ENCODE measurements around the gene MED14.

MED14 gene

DNA sequence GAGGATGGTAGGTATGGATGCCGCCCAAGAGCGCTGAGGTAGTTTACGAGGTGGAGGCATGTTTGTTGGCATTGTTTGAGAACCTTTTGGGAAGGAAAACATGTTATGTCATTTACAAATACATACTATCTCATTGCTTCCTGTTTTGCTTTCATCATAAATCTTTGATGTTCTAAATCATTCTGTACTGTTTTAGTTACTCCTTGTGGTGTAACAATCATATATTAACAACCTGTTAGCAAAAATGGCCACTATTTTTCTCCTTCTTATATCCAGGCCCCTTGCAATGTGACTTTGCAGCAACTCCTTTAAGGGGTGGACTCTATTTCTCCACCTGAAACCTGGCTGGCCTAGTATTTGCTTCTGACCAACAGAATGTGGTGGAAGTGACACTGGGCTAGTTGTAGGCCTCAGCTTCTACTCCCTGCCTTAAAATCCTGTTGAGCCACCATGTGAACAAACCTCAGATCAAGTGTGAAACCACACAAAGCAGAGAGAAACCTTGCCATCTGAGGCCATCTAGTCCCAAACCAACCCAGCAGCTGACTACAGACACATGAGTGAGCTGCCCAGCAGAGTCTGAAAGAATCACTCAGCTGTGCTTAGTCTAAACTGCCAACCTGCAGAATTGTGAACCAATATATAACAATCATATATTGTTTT, 72.1 kb downstream of the MED14 start:
- no peak for DNase-seq

- DNase-seq: no peak
Measured at GRCh38 chrX:40661489-40661888, 73.9 kb downstream of the MED14 start.

DNA sequence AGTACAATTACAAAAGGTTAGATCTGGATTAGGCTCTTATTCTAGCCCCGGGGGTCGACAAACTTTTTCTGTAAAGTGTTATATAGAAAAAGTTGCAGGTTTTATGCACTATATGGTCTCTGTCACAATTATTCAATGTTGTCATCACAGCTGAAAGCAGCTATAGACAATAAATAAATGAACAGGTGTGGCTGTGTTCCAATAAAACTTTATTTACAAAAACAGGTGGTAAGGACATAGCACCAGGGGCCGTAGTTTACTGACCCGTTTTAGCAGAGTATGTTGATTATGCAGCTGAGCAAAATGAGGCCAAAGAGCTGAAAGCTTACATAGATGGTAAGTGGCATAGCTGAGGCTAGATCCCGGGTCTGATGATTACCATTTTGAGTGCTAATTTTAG, 75.0 kb downstream of the MED14 start:
- DNase-seq: no peak

- DNase-seq: no peak
Measured at GRCh38 chrX:40653535-40653934, 81.8 kb downstream of the MED14 start.

- no peak for DNase-seq
Measured at GRCh38 chrX:40652664-40653063, 82.7 kb downstream of the MED14 start.

DNA sequence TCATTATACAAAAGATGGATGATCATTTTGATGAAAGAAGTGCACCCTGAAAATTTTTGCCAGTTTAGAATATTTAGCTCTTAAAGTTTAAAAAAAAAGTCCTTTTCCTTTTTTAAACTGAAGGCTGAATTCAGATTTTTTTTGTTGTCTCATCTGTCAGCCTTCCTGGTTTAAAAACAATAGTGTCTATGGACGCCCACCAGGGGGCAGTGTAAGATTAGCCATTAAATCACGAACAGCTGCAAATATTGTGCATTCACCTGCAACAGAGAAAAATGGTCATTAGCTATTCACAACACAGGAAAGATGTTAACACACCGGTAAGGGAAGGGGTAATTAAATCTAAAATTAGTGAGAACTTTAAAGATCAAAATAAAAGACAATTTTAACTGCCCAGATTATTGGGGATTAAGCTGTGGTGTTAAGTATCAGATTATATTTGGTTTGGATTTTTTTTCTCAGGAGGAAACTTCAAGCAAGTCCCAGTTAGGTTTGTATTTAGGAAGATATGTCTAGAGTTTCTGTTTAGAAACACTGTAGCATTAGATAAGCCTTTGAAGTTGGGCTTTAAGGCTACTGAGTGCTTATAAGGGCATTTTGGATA, 83.6 kb downstream of the MED14 start:
- DNase-seq: peak; percentile 38

- peak; percentile 80 for DNase-seq
Measured at GRCh38 chrX:40647307-40648197, 87.8 kb downstream of the MED14 start, which contains the start of gene CXorf38. TSS of gene CXorf38 (minus strand) at chrX:40647561. CDS start at chrX:40647520, 41 bp downstream.

DNA sequence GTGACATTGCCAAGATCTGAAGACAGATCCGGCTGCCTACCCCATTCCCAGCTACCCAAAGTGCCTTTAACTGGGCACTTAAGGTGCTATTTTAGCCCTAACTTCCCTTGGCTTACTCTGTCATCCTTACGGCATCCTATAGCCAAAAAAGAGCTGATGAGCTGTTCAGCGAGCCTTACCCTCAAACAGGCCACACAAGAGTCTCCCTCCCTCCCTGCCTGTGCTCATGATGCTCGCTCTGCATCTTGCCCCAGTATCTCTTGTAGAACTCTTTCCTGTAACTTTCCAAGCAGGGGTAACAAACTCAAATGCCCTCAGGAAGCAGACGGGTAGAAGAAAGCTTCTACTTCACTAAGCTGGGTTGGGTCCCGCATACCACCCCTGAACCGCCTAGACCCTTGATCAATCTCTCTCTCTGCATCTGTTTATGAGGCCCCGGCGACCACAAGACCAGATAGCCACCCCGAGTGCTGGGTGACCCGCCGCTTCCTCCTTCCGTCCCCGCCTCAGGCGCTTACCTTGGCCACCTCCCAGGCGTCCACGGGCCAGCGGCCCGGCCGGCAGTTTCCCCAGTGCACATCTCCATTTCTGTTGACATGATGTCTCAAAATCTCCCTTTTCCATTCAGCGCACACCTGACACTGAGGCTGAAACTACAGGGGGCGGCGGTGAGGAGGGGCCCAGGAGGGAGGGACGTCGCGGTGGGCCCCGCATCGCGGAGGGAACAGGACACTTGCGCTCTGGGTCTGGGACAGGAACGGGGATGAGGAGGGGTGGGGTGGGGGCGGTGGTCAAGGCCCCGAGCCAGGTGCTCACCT, 88.6 kb downstream of the MED14 start:
- DNase-seq: no peak

DNA sequence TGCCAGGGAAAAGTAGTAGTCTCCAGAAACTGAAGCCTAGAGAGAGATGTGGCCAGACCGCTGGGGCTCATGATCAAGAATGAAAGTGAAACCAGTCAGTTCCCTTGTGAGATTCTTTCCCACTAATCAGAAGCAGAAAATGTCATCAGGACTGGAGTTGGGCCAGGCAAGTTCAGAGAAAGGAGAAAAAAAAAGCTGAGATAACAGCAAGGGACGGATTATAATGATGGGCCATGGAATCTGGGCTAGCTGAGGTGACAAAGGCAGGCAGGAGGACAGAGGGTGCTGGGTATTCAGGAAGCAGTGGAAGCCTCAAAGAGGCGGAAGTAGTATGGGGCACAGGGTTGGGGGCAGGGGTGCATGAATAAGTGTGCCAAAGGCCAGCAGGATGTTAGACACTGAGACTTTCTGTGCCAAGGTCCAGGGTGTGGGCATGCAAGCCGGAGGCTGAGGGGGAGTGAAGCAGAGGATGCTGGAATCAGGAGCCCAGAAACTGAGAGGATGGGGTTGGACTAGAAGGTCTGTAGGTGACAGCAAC, 90.5 kb downstream of the MED14 start:
- no peak for DNase-seq

GRCh38 chrX:40644176-40644575, 91.2 kb downstream of the MED14 start:
- no peak for DNase-seq

DNA sequence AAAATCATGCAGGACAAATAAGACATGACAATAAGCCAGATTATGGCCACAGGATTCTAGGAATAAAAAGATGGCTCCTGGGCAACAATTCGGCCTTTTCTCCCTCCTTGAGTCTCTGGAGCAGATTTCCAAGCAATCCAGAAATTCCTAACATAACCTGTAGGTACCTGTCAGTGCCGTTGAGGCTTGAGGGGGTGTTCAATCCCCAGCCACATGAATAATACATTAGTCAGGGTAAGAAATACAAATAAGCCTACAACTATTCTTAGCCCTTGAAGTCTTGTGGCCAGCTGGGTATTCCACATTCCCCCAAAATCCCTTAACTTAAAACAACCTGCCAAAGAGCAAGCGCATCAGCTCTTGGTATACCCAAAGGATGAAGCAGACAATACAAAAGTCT, 97.7 kb downstream of the MED14 start:
- no peak for DNase-seq

GRCh38 chrX:40632199-40632598, 103.1 kb downstream of the MED14 start:
- no peak for DNase-seq

GRCh38 chrX:40628506-40628905, 106.8 kb downstream of the MED14 start:
- DNase-seq: no peak

DNA sequence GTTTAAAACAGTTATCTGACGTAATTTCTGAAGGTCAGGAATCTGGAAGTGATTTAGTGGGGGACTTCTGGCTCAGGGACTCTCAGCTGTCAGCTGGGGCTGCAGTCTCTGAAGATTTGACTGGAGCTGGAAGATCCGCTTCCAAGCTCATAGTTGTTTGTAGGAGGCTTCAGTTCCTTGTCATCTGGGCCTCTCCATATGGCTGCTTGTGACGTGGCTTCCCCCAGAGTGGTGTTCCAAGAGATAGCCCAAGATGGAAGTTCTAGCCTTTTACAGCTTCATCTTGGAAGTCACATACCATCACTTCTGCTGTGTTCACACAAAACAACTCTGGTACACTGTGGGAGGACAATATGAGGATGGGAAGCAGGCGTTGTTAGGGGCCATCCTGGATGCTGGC, 110.0 kb downstream of the MED14 start:
- no peak for DNase-seq

- no peak for DNase-seq
Measured at GRCh38 chrX:40623665-40624064, 111.7 kb downstream of the MED14 start.

GRCh38 chrX:40623139-40623536, 112.2 kb downstream of the MED14 start, which contains the start of gene MPC1L:
TSS of gene MPC1L (plus strand) at chrX:40623428. CDS start at chrX:40623566, 138 bp downstream.
- no peak for DNase-seq

GRCh38 chrX:40622479-40623138, 112.7 kb downstream of the MED14 start:
- DNase-seq: no peak

DNA sequence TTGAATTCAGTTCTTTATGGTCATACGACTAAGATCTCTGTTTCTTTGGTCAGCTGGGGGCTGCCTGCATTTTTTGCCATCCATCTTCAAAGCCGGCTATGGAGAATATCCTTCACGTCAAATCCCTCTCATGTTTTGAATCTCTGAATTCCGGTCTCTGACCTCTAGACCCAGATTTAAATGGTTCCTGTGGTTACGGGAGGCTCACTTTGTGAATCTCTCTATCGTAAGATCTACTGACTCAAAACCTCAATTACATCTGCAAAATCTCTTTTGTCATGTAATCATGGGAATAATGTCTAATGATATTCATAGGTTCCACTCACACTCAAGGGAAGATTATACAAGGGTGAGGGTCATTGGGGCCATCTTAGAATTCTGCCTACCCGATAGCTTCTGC, 117.8 kb downstream of the MED14 start:
- DNase-seq: no peak

- no peak for DNase-seq
Measured at GRCh38 chrX:40615976-40616375, 119.4 kb downstream of the MED14 start.

DNA sequence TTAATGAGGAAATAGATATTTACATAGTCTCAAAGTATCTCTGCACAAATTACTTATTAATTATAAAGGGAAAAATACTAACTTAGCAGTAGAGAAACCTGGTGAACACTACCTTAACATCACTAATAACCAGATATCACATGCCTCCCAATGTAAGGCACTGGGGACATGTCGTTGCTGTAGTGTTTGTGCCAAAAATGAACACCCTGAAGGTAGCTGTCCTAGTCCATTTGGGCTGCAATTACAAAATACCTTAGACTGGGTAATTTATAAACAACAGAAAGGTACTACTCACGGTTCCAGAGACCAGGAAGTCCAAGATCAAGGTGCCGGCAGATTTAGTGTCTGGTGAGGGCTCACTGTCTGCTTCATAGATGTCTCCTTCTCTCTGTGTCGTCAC, 122.8 kb downstream of the MED14 start:
- no peak for DNase-seq

DNA sequence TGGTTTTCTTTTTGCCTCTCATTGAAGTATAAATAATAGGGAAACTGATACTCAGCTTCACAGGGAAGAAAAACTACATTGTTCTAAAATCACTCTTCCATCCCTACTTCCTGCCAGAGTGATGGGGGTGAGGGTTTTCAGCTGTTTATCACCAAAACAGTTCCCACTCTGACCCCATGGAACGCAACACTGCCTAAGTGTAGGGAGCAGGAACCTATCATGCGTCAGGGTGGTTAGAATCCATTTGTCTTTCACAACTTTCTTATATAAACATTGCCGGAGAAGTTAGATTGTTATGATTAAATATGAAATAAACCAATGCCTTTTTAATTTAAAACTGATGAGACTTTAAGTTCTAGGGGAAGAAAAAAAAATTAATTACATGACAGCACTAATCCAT, 128.0 kb downstream of the MED14 start:
- DNase-seq: no peak

GRCh38 chrX:40603446-40603845, 131.9 kb downstream of the MED14 start:
- no peak for DNase-seq
